SH-SY5Y (cell line): ENCODE measurements around the gene TNKS2.

ENCODE experiments used
- GATA2 ChIP-seq: IDR thresholded peaks from 2 replicates; pipeline ENCODE4 v1.6.1; 2011; ENCODE audit warnings: mild to moderate bottlenecking, low read depth, low read length
- GATA3 ChIP-seq: IDR thresholded peaks from 2 replicates; pipeline ENCODE4 v1.6.1; 2011; ENCODE audit warnings: low read depth, mild to moderate bottlenecking, low read length, moderate library complexity

The TNKS2 gene

GRCh38 chr10:91782539-91782938, 15.7 kb upstream of the TNKS2 start:
- no peak for TF ChIP-seq GATA3
- TF ChIP-seq GATA2, result no peak

- TF ChIP-seq GATA2, result no peak
- no peak for TF ChIP-seq GATA3
These were observed 12.4 kb upstream of the TNKS2 start for GRCh38 chr10:91785830-91786229.

GRCh38 chr10:91787258-91787657, 11.0 kb upstream of the TNKS2 start:
- TF ChIP-seq GATA3 (no peak), GATA2 (no peak)

- TF ChIP-seq GATA2, result no peak
- TF ChIP-seq GATA3, result no peak
These were observed 10.4 kb upstream of the TNKS2 start for GRCh38 chr10:91787810-91788209.

- TF ChIP-seq GATA3, result no peak
These were observed 9.7 kb upstream of the TNKS2 start for GRCh38 chr10:91788527-91788926.

GRCh38 chr10:91796331-91797047, 1.7 kb upstream of the TNKS2 start:
- no peak for TF ChIP-seq GATA3
- no peak for TF ChIP-seq GATA2

GRCh38 chr10:91797048-91797690, 1.1 kb upstream of the TNKS2 start:
- TF ChIP-seq GATA2 (no peak), GATA3 (no peak)

- TF ChIP-seq GATA3 (no peak), GATA2 (no peak)
These were observed 704 bp downstream of the TNKS2 start for GRCh38 chr10:91798649-91799611.

GRCh38 chr10:91799612-91799975, 1.4 kb downstream of the TNKS2 start:
- TF ChIP-seq GATA2, result no peak
- no peak for TF ChIP-seq GATA3

GRCh38 chr10:91800182-91800581, 2.0 kb downstream of the TNKS2 start:
- TF ChIP-seq GATA3, result no peak
- no peak for TF ChIP-seq GATA2

GRCh38 chr10:91800756-91801155, 2.5 kb downstream of the TNKS2 start:
- TF ChIP-seq GATA2 (no peak), GATA3 (no peak)

GRCh38 chr10:91803386-91804125, 5.3 kb downstream of the TNKS2 start:
- no peak for TF ChIP-seq GATA3
- TF ChIP-seq GATA2, result no peak

GRCh38 chr10:91804126-91804510, 5.9 kb downstream of the TNKS2 start:
- TF ChIP-seq GATA3, result no peak
- TF ChIP-seq GATA2, result no peak
